Effector CD4-positive, alpha-beta T cell (primary cell): Measurements from ENCODE around the gene RARB.

ENCODE experiments used
- DNase-seq: peaks from one replicate; pipeline ENCODE4 v3.0.0-alpha.2; 2020

RARB gene

DNA sequence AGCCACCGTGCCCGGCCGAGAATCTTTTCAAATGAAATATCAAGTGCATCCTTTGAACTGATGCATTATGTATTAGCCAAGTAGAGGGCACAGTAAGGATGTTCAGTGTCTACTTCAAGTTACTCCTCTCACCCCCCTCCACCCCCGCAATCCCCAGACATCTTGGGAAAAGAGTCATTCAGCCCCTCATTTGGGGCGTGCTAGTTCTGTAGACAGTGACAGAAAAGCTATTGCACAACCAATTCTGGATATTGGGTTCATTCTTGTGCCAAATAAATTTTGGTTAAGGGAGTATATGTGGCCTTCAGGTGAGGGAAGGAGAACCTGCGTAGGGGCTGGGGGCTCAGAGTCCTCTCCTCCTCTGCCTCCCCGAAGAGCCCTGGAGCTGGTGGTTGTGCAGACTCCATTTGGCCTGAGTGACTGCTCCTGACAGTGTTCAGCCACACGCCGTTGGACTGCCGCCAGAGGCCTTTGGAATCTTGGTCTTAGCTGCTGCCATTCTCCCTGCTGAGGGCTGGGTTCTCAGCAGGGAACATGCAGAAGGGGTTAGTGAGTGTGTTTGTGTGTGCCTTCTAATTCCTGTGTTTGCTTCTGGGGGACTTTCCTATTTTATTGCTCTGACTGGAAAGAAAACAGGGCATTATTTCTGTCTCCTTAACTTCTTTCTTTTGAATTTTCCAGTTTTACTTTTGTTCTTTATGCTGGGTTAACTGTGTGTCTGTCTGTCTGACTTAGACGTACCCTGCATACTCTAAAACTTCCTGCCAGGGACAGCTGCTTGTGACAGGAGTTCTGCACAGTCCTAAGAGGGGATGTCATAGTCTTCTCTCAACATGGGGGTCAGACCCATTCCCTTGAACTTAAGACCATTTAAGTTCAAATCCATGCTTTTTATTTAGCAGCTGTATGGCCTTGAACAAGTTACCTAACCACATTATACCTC lies 21.0 kb downstream of the RARB start:
- DNase-seq, result no peak

DNA sequence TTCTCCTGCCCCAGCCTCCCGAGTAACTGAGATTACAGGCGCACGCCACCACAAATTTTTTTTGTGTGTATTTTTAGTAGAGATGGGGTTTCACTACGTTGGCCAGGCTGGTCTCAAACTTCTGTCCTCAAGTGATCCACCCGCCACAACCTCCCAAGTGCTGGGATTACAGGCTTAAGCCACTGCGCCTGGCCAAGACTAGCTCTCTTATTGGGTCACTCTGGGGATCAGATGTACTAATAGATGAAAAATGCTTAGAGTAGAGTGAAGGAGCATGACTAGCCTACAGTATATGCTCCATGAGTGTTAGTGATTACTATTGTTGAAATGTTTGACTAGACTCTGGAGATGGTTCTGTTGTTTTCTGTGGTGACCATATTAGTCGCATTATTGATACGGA lies 21.8 kb downstream of the RARB start:
- no peak for DNase-seq

DNA sequence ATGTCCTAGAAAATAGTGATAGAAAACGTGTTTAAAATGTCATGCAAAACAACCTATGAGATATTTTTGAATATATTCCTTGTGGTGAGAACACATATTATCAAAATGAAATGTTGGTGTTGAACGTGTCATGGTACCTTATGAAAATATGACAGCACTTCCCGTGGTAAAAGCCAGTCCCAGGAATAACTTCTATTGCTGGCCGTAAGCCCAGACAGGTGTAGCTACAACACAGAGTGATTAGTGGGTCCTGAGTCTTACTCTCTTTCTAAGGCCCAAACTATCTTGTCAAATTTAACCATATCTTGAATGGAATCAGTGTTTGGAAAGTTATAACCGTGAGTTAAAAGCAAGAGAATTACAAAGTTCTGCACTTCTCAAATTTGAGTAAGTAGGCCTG lies 24.1 kb downstream of the RARB start:
- DNase-seq, result no peak

DNA sequence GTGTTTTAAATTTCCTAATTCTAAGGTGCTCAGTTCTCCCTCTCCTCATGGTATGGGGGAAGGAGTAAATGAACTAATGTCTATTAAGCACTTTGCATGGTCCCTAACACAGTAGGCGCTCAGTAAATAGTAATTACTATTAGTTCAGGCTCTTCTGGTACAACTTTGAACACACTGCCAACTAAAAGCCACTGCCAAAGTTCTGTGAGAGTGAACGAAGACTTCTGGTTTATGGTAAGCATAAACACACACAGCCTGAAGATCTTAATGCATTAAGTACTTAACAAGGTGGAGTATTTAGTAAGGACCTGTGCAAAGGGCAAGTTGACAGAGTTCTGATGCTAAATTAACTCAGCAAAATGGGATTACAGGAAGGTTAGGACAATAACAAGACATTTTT lies 24.7 kb downstream of the RARB start:
- DNase-seq, result no peak

DNA sequence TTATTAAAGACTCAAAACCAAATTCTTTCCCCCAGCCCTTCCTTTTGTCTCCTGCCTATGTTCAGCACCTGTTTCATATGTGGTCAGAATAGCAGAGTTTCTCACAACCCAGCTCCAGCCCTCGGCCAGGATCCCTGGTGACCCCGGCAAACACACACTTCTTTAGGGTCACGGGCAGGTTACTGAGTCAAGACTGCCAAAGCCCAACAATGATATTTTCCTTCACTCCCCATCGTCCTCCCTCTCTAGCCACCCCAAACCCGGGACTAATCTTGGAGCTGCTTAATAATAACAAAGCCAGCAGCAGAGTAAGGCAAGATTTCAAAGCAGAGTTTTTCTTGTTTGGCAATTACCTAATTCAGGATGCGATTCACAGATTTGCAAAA lies 25.5 kb downstream of the RARB start:
- no peak for DNase-seq

DNA sequence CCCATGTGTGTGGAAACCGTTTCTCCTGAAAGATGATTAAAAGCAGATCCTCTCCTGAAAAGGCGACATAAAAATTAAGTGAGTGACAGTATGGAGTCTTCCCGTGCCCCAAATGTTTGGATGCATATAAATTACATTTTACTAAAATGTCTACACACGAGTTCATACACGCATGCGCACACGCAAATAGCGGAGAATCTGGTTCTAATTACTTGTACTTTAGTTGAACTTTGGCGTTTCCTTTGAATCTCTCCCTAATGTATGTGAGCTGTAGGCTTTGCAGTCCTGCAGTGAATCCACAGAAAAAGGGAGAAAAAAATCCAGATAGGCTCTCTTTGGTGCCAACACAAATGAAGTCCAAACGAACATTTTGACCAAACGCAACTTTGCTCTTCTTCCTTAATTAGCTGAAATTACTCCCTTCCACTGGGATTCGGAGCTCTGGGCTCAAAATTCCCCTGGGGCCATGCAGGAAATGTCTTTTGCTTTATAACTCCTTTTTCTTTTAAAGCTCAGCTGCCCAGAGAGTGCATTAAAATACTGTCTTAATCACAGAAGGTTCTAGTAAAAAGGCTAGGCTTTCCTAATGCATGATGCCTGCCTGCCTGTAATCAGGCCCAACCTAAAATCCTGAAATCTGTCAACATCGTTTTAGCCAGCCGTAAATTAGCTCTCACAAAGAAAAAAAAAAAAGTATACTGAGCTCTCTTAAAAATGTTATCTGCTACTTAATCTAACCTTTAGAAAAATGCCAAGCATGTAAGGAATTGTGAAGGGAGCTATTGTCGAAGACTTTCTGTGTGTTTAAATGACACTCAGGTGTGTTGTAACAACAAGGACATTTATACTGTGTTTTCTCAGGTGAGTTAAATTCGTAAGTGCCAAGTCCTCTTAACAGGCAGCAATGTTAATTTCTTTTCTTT lies 26.2 kb downstream of the RARB start:
- no peak for DNase-seq

DNA sequence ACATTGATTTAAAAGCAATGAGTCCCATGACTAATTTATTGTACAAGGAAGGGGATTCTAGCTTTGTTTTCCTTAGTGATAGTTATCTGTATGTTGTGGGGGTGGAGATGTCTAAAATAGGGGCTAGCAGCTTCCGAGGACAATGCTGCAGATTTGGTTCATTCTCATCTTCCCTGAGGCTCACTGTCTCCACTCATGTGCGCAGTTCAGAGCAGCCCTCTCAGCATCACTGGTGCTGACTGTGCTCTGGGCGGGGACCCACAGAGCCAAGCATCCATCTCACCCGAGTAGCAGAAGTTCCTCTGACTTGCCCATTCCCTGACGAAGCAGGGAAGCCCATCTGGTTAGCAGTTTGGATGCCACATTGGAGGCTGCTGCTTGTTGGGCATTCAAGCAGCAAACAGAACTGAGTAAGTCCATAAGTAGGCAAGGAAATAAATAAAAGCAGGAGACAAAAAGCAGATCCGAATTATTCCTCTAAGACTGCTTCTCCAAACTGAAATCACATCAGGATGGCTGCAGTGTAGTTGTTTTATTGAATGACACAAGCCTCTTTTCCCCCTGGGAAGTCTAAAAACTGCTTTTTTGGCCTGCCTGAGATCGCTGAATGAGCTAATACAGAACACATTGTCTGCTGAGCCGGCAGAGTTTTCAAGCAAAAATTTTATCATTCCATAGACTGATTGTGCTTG lies 27.5 kb downstream of the RARB start:
- DNase-seq, result no peak

DNA sequence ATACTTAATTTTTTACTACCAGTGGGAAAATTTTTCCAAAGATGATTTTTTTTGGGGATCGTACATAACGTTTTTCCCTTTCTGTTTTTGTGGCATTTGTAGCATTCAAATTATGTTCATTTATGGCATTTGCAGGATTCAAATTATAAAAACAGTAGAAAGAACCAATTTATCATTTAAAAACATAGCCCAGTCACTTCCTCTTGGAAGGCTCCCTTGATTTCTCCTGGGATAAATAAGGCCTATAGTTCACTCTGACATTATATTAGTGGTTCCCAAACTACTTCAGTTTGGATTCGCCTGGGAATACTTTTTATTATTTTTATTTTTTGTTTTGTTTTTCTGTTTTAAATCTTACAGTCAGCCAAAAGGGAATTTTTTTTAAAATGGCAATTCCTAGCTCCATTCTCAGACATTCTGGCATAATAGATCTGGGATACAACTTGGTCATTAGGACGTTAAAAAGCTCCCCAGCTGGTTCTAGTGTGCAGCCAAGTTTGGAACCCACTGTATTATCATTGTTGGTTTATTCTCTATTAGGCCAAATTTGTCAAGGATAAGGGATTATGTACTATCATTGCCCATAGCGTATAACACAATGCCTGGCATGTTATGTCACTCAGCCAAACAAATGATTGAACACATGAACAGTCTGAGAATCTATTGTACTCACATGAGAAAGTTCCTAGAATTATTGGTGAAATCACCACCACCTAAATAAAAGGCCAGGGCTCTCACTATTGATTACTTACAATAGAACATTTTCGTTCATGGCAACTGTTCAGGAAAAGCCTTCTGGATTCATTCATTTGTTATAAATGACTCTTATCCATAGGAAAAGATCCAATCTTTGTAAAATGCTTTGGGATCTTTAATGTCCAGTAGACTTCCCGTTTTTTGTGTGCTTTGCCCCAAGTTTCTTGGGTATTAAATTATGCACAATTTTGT lies 28.9 kb downstream of the RARB start:
- DNase-seq, result no peak

DNA sequence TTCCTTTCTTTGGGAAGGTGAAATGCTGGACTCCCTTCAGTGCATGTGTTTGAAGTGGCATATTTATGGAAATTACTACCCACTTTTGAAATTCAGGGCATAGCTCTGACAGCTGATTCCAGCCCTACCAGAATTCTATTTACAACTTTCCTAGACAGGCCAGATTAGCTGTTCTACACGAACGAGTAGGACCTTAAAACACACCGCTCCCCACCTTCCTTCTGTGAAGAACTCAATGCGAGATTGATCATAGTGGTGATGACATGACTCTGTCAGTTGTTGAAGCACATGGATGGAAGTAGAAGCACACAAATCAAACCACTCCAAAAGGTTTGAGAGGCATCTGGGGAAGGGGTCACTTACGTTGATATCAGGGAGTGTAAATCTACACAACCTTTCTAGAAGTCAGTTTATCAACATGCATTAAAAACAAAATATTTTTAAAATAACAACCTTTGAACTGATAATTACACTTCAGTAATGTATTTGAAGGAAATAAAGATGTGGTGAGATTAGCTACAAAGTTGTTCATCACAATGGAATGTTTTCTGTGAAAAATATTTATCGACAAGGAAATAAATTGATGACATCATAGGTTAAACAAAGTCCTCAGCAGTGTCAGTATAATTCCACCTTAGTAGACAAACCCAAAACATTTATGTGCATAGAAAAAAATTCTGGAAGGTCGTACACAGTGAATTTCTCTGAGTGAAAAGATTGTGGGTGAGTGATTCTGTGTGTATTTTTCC lies 29.8 kb downstream of the RARB start:
- DNase-seq, result no peak

DNA sequence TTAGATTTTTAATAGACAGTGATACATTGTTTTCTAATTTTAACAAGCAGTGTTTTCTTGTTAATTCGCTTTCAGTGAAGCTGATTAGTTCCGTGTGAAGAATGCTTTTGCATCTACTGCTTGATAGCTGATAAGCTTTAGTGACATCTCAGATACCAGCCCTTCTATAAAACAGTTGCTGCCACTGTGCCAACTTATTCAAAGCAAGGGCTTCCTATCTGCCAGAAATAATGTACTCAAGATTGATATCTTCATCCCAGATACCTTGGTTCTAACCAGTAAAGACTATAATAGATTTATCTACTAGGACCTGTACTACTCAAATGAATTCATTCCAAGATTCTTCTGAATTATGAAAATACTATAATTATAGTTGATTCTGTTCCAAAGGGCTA lies 30.4 kb downstream of the RARB start:
- no peak for DNase-seq

DNA sequence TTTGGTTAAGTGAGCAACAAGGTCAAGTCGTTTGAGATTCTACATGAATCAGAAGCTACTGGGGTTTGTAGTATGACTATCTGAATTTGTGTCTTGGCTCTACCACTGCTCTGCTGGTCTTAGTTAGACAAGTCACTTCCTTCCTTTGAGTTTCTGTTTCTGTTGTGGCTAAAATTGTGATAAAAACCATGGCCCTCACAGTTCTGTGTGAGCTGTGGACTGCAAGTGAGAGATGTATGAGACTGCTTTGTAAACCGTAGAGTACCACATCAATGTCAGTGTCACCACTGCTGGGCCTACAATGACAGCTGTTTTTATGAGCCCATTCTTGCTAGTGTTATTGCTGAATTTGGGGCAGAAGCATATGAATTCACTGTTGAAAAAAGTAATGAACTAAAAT lies 32.7 kb downstream of the RARB start:
- no peak for DNase-seq

DNA sequence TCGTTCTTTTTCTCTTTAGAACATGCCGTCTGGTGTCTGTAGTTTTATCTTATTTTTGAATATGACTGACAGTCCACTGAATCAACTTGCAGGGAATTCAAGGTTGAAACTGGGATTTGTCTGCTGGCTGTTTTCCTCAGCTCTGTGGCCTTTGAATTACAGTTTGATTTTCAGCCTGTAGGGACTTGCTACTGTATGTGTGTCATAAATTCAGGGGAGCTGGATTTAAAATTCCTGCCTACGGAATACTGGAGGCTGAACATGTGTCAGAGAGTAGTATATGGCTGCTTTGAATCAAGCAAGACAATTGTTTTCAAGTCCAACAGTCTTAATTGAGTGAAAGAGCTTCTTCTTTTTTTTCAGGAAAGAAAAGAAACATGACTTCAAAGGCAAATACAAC lies 33.9 kb downstream of the RARB start:
- DNase-seq, result no peak

DNA sequence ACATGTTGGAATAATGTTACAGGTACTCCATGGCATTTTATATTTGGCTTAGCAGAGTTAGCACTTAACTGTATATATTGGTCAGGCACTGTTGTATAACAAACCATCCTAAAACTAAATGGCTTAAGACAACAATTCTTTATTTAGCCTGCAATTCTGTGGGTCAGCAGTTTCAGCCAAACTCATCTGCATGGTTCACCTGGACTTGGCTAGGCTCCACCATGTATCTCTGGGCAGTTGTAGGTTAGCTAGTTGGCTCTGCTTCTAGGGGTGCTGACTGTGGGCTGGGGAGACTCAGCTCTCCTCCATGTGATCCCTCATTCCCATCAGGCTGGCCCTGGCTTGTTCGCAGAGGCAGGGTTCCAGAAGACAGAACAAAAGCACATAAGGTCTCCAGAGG lies 34.4 kb downstream of the RARB start:
- DNase-seq, result no peak

DNA sequence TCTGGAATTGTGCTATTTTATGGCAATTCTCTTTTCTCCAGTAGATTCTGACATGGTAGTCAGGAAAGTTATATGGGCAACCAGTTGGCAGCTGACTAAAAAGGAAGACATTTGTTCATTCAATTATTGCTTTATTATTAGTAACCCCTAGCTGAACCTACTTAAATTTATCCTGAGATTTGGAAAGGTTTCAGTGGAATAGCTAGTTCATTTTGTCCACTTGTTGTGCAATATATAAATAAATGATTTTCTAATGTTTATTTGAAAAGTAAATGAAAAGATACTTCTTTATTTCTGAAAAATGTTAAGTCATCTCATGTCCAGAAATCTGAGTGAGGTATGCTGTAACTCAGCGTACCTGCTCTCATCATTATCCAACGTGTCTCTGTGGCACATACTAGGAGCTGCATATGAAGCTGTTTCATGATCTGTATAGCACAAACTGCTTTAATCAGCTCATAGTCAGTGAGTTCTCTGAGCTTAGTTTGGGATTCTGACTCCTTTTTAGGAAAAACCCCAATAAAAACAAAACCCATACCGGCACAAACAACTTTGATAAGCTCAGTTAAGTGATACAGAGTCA lies 35.9 kb downstream of the RARB start:
- DNase-seq, result no peak

DNA sequence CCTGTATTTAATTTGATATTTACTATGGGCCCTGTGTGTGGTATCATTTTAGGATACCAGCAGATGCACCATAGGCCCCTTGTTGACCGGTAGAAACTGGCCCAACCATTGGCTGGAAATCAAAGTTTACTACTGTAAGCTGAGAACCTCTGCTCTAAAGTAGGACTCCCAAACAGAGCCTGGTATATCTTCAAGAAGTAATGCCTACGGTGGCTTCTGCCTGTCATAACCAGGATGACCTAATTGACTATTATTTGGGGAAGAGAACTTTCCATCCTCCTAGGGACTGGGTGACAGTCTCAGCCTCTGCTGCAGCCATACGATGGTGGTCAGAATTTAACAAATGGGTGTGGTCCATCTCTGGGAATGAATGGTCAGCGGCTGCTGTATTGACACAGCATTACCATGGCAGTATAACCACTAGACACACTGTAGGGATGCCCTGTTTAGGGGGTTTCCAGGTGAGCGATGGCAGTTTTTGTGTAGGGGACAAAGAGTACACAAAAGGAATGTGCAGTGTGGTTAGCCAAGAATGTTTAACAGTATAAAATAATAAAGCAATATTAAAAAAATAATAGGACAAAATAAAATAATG lies 37.3 kb downstream of the RARB start:
- no peak for DNase-seq

DNA sequence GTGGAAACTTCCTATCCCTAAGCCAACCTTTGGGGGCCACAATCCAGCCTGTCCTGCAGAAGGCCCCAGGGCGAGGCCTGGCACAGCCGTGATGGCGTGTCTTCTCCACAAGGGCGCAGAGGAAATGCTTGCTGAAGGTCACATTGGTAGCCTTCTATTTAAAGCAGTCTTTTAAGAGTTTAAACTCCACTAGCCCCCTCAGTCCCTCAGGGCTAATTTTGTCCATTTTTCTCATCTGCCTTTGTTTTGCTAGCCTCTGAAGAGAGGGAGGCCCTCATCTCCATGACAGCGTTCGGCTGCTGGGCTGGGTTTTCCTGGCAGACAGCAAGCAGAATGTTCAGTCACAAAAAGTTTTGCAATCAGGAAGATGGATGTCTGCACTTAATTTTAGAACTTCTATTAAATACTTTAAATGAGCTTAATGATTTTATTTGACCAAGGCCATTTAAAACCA lies 40.8 kb downstream of the RARB start:
- no peak for DNase-seq

DNA sequence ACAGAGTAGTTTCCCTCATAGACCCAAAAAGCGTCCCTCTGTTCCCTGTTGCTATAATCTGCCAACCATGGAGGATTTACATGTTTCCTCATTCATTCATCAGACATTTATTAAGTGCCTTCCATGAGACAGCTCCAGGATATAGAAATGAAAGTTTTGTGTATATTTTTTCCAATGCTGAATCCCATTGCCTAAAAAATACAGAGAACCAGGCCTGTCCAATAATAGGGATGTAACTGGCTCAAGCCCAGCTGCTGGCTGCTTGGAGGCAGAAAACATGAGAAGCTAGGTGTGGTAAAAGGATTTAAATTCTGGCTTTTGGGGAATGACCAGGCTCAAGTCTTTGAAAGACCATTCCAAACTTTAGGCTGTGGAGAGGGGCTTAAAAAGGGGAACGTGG lies 41.5 kb downstream of the RARB start:
- DNase-seq, result no peak

DNA sequence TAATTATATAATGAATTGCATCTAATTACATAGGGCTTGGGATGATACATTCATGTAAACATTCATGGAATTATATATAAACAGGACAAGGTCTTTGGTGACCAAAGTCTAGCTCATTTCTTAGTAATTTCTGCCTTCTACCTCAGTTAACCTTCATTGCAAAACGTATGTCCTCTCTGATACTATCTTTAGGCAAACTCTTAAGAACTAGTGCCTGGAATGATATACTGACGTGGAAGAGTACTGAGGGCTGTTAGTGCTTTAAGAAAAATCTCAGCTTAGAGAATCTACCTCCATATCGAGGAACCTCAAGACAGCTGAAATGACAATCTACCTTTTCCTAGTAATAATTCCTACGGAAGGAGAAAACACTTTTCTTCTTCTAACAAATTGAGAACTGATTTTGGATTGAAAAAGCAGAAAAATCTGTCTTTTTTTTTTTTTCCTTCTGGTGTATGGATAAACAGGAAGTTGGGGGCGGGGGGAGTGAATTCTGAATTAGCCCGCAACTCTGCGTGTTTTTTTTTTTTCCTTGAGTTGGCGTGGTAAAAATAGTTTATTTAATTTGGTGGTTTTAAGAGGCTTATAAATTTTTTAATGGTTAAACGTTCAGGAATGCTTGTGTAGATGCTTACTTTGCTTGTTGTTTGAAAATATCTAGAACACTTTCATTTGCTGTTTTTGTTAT lies 43.2 kb downstream of the RARB start:
- no peak for DNase-seq

DNA sequence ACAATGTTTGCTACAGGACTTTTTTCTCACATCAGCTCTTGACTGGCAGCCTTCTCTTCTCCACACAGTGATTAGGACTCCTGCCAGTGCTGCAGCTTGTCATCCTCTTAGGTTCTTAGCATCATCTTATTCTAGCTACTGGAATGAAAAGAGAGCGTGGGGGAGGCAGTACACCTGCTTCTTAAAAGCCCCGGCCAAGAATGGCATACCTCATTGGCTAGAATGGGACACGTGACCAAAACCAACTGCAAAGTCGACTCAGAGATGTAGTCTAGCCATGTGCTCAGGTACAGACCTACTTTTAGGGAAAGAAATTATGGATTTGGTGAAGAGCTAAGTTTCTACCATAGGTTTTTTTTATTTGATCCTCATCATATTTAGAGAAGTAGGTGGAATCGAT lies 44.1 kb downstream of the RARB start:
- no peak for DNase-seq

DNA sequence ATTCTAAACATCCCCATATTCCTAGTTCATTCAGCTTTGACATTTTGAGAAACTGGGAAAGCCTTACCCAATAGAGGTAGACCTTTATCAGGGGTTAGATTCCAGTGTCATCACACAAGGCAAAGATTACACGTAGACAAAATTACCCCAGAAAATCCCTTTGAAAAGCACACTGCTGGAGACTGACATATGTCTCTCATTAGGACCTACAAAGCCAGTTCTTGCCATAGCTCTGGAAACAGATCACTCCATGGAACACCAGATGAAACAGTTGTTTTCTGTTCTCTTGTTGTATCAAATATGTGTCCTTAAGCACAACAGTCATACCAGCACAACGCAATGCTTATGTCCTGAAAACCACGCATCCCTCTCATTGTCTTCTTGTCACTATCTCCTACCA lies 44.7 kb downstream of the RARB start:
- no peak for DNase-seq
